Measurements from ENCODE around the gene LSM5. TPM values are rescaled to one million over a fixed set of nuclear protein-coding genes. Genes with fewer than 3 reads are reported as not detected.
"Not testable (repeated sequence)": the region's sequence is repeated elsewhere in the genome, so short reads cannot be mapped to it uniquely, and the experiment has no call there.

The LSM5 gene
- total RNA-seq, 2 donors from 2014 or later, result 28.8 to 33.5 TPM

DNA sequence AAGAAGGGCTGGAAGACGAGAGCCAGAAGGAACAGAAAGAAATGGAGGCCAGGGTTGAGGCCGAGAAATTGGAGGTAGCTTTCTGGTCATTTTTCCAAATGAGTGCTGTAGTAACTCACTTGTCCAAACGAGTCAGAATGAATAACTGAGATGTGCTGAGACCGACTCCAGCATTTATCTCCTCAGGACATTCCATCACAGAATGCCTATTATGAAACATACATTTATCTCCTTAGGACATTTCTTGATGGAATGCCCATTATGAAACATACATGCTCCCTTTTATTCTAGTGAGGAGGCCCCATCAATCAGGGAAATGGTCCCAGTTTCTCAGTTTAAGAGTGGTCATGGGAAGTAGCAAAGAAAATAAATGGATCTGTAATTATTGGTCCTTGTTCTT, 21.6 kb upstream of the LSM5 start:
- ATAC-seq, result no peak
- intact Hi-C loops (cut with DNase I, micrococcal nuclease), result no loop called here

DNA sequence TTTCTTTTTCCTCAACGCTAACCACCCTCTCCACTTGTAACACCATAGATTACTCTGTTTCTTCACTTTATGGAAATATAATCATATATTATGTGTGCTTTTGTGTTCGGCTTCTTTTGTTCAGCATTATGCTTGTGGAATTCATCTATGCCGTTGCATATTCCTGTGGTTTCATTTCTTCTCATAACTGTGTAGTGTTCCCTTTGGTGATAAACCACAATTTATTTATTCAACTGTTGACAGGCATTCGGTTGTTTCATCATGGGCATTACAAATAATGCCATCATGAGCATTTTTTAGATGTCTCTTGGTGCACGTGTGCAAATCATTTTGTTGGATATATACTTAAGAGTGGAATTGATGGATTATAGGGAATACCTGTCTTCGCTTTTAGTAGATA, 17.2 kb upstream of the LSM5 start:
- intact Hi-C loops (cut with DNase I, micrococcal nuclease), result no loop called here
- DNase-seq (no peak), ATAC-seq (no peak)

More for the DNA sequence above, 21.6 kb upstream of the LSM5 start:
- DNase-seq, result no peak

DNA sequence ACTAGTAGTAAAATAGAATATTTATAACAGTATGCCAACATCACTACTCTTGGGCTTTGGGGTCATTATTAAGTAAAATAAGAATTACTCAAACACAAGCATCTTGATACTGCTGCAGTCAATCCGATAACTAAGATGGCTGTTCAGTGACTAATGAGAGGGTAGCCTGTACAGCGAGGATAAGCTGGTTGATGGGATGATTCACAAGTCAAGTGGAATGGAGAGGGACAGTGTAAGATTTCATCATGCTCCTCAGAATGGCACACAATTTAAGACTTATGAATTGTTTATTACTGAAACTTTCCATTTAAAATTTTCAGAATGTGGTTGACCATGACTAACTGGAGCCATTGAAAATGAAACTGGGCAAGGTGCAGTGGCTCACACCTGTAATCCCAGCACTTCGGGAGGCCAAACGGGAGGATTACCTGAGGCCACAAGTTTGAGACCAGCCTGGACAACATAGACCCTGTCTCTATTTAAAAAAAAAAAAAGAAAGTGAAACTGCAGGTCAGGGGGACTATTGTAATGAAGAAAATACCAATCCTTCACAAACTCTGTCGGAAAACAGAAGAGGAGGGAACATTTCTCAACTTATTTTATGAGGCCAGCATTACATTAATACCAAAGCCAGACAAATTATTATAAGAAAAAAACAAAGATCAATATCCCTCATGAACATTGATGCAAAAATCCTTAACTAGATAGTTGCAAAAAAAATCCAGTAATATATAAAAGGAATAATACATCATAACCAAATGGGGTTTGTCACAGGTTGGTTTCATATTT, 16.3 kb upstream of the LSM5 start:
- intact Hi-C loops (cut with DNase I, micrococcal nuclease), result no loop called here
- ATAC-seq (no peak), DNase-seq (no peak)

DNA sequence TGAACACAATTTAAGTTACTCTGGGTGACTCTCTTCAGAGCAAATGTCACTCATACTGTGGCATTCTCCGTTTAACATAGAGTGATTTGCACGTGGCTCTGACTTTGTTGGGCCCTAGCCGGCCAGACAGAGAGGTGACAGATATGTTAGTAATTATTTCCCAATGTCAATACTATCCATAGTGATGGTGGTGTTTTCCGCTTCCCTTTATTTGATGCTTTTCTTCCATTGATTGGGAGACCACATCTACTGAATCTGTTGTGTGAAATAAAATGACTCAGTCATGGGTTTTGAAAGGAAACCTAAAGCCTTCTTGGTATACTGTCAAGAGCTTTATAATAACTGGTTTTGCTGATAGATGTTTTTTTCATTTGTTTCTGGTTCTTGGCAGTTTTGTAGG, 12.5 kb upstream of the LSM5 start:
- ATAC-seq (no peak), DNase-seq (no peak)
- intact Hi-C loops (cut with DNase I, micrococcal nuclease), result no loop called here

DNA sequence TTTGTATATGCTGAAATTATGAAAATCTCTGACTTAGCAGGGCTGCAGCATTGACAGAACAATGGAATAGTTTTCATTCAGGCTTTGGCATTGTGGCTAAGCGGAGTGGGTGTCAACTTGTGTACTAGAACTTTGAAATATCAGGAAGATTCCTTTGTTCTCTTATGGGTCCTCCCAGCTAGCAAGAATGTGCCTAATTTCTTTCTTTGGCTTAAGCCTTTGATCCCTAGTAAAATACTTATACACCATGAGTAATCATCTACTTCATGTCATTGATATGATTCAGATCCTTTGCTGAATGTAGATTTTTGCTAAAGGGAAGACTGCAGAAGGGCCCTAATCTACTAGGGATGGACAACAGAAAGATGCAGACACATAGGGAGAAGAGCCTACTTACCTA, 11.3 kb upstream of the LSM5 start:
- ATAC-seq (no peak), DNase-seq (no peak)
- intact Hi-C loops (cut with DNase I, micrococcal nuclease), result no loop called here

DNA sequence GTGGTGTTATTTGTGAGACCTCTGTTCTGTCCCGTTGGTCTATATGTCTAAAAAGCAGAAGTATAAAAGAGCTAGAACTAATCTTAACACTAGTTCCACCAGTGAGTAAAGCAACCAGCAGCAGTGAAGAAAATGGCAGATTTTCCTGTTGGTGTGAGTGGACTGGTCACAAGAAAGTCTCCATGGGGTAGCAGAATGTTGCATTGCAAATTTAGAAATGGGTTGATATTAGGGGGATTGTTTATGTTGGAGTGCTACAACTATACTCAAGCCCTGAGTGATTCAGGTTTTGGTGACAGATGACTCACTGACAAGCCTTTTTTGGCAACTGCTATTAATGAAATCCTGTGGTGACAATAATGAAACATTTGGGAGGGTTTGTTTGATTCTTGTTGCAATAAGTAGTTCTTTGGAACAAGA, 10.8 kb upstream of the LSM5 start:
- no peak for ATAC-seq
- DNase-seq, result no peak
- intact Hi-C loops (cut with DNase I, micrococcal nuclease), result no loop called here

DNA sequence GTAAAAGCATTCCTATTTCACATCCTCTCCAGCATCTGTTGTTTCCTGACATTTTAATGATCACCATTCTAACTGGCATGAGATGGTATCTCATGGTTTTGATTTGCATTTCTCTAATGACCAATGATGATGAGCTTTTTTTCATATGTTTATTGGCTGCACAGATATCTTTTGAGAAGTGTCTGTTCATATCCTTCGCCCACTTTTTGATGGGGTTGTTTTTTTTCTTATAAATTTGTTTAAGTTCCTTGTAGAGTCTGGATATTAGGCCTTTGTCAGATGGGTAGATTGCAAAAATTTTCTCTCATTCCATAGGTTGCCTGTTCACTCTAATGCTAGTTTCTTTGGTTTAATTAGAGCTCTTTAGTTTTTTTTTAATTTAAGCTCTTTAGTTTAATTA, 10.0 kb upstream of the LSM5 start:
- DNase-seq; intact Hi-C loops (cut with DNase I, micrococcal nuclease); ATAC-seq: not testable (repeated sequence)

DNA sequence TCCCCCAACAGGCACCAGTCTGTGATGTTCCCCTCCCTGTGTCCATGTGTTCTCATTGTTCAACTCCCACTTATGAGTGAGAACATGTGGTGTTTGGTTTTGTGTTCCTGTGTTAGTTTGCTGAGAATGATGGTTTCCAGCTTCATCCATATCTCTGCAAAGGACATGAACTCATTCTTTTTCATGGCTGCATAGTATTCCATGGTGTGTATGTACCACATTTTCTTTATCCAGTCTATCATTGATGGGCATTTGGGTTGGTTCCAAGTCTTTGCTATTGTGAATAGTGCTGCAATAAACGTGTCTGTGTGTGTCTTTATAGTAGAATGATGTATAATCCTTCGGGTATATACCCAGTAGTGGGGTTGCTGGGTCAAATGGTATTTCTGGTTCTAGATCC, 9.6 kb upstream of the LSM5 start:
- ATAC-seq; intact Hi-C loops (cut with DNase I, micrococcal nuclease); DNase-seq: not testable (repeated sequence)

DNA sequence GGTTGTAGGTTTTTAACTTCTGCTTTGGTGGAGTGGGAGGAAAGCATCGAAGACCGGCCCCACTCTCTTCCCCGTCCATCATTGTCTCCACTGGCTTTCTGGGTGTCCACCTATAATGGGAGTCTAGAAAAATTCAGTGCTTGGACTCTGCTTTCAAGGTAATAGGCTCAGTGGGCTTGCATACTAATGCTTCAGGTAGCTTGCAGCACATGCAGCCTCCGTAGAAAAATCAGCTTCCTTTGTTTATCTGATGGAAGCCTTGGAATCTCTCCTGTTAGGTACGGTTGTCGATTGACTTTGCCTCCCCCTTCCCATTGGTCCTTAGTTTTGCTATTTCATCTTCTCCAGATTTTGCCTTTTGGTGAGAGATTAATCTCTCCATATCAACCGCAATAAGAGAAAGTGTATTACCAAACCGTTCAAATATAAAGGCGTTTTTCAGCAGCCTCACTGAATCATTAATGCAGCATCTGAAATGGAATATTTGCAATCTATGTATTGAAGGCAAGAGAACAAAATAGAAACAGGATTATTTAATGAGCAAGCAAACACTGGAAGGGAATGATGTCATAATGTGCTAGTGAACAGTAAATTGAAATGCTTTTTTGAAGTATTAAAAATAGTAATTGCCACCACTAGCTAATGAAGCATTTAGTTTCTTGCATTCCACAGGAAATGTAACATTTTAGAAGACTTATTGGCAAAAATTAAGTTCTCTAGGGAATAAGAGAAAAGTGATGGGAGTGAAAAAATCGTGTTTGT, 6.1 kb upstream of the LSM5 start:
- ATAC-seq (peak; percentile 5), DNase-seq (no peak)
- intact Hi-C loops (cut with DNase I, micrococcal nuclease), result no loop called here

DNA sequence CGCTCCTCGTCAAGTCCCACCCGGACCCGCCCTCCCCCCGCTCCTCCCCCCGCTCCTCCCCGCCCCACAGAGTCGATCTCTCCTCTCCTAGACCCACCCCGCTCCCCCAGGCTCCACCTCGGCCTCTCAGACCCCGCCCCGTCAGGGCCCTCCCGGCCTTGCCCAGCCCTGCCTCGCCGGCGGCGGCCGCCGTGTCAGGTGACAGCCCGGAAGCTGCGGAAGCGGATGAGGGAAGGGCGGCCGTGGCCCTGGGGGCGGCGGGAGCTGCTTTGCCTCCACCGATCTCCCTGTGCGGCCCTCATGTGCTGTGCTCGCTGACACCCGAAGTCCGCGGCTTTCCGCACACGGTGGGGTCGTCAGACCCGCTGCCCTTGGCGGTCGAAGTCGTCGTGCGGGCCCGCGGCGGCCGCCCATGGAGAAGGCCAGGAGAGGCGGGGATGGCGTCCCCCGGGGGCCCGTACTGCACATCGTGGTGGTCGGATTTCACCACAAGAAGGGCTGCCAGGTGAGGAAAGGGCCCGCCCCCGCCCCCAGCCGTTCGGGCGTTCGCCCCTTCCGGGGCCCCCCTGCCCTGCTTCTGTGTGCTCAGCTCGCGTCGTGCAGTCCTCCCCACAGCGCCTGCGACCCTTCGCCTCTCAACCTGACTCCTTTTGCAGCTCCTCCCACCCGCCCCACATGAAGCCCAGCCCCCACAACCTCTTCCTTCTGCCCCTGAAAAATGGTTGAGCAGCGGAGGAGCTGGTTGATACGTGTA, 5.3 kb upstream of the LSM5 start, which contains the start of gene AVL9:
AVL9 (plus strand) TSS at position 192 of the 754 bp plus-strand sequence; CDS start at position 413, 221 bp downstream.
- intact Hi-C loops (cut with DNase I, micrococcal nuclease), result no loop called here
- DNase-seq (peak; percentile 97 to 99), ATAC-seq (peak; percentile 93)

DNA sequence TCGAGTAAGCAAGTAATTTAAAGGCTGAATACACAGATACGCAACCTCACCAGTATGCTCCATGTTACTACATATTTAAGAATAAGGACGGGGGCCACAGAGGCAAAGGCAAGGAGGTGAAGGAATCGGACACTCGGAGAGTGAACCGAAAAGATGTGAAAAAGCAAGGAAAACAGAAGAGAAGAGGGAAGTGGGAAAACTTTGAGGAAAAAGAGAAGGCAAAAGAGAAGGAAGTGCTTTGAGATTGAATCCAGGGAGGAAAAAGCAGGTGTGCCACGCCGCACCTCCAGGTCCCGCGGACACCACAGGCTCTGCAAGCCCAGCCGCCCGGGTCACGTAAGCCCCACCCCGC, 4.7 kb upstream of the LSM5 start:
- intact Hi-C loops (cut with DNase I, micrococcal nuclease), result no loop called here
- ATAC-seq (peak; percentile 5), DNase-seq (no peak)

DNA sequence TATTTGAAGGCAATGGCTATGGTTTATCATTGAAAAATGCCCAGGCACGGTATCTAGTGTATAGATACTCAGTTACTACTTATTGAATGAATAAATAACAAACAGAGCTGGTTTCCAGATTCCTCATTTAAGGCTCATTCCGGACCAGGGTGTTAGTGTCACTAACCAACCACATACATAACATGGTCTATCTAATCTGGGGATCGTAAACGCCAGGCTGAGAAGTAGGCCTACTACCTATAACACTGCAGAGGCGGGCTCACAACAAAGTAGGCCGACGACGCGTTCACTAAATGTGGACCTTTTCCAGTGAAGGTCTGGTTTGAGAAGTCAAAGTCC, 423 bp downstream of the LSM5 start:
- intact Hi-C loops (cut with DNase I, micrococcal nuclease), result no loop called here
- no peak for DNase-seq
- ATAC-seq, result no peak

DNA sequence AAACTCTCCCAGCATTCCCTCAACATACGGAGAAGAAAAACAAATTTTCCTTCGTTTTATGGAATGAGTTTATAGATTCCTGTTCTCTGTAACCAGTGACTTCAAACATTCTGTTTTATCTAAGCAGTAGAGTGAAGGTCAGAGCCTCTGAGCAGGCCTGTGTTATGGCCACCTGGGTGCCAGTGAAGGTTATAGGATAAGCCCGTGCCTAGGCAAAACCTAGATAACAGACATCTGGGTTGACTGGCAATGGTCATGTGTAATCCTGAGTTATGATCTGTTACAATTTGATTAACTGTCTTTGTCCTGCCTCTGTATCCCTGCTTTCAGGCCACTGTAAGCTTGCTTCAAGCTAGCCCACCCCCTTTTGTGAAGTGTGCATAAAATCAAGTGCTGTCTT, 8.3 kb downstream of the LSM5 start:
- intact Hi-C loops (cut with DNase I, micrococcal nuclease), result no loop called here
- peak; percentile 63 for ATAC-seq
- DNase-seq, result no peak

DNA sequence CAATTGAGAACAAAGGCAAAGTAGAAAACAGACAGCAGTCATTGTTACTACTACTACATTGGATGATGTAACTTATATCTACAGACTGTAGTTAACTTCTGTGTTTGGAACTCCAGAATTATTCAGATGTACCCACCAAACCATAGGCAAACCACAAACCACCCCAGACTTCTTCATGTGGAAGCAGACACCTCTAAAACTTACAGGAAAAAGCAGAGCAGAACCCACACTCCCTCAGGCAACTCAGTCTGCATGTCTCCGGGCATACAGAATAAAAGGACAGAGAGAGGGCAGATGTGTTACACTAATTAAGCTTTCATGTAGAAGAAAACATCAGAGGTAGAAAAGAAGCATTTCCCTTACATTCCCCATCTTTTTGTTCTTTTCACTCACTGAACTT, 9.0 kb downstream of the LSM5 start:
- intact Hi-C loops (cut with DNase I, micrococcal nuclease), result no loop called here
- DNase-seq, result no peak
- no peak for ATAC-seq

DNA sequence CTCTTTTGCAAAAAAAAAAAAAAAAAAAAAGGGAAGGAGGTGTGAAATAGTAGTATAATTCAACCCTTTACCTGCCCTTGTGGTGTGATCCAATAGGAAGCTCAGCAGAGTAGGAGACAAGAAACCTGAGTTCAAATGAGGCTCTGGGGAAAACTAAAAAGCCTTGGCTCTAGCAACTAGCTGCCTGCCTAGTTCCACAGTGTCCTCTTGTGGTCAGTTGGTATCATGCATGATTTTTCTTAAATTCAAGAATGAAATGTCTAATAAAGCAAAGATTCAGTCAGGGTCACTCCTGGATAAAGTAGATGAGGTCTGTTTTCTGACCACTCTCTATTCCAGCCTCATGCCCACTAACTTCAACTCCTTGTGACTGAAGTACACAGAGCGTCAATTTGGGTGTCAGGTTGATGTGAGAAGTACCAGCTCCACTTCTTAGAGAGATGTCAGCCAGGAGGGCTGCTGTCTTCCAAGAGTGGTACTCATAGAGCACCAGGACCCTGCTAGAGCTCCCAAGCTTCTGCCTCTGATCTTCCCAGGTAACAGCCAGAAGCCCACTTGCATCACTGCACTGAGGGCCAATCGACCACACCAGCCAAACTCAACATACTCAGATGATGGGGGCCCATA, 10.5 kb downstream of the LSM5 start:
- DNase-seq (no peak), ATAC-seq (peak; percentile 50)
- intact Hi-C loops (cut with DNase I, micrococcal nuclease), result no loop called here

DNA sequence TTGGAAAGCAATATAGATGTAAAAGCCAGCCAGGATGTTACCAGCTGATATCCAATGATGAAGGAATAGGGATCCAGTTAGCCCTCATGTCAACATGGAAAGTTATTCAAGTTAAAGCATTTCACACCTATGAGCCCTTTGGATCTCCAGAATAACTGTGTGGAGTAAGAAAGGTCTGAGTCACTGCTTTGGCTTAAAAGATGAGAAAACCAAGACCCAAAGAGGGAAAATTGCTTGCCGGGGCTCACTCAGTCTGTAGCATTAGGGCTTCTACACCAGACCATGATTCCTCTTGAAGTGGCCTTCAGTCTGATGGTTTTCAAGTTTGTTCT, 12.6 kb downstream of the LSM5 start:
- intact Hi-C loops (cut with DNase I, micrococcal nuclease), result no loop called here
- no peak for ATAC-seq
- no peak for DNase-seq

DNA sequence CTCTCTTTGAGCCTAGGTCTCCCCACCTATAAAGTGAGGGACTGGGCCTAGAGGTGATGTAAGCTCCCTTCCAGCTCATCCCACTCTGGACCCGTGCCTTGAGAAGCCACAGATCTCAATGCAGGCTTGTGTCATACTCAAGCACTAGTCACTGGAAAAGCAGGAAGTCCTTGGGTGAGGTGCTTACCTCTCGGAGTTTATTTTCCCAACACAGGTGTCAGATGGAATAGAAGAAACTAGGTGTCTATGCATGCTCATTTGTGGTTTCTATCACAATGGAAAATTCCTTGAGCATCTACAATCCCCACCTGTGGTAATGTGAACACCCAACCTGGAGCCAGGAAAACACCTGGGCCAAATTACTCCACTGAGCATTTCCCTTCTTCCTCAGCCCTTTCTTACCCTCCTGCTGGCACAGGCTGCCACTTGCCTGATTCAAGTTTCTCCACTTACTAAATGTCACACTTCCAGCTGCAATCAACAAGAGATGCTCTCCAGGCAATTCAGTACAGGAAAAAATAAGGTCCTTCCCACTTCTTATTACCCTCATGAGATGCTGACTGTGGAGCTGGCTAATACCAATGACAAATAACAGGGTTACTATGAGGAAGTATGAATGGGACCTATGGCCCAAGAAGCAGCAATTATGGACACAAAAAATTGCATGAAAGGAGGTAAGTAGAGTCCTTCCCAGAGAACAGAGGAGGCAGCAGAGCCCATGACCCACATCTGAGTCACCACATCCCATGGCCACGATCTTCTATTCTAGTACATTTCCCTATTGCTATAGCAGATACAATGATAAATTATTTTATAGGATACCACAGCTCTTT, 13.1 kb downstream of the LSM5 start:
- intact Hi-C loops (cut with DNase I, micrococcal nuclease), result no loop called here
- ATAC-seq (no peak), DNase-seq (no peak)

DNA sequence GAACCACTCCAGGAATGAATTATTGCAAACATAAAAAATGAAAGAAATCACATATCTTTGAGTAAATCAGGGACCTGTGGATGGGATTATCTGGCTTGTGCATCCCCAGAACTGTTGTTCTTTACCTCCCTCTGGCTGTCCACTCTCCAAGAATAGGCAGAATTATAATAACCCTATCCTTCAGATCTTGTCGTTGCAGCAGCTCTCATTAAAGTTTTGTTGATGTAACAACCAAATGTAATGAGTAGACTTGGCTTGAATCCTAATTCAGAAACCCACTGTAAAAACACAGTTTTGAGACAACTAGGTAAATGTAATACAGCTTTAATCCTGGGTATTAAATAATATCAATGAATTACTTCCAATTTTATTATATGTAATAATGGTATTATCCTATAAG, 16.2 kb downstream of the LSM5 start:
- intact Hi-C loops (cut with DNase I, micrococcal nuclease), result no loop called here
- ATAC-seq (no peak), DNase-seq (no peak)

DNA sequence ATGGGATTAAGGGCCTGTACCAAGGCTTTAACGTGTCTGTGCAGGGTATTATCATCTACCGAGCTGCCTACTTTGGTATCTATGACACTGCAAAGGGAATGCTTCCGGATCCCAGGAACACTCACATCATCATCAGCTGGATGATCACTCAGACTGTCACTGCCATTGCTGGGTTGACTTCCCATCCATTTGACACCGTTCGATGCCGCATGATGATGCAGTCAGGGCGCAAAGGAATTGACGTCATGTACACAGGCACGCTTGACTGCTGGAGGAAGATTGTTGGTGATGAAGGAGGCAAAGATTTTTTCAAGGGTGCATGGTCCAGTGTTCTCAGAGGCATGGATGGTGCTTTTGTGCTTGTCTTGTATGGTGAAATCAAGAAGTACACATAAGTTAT, 18.2 kb downstream of the LSM5 start:
- DNase-seq (no peak), ATAC-seq (no peak)

More for the DNA sequence above, 18.2 kb downstream of the LSM5 start:
- intact Hi-C loops (cut with DNase I, micrococcal nuclease), result no loop called here
